ENCODE data around the gene SERPINC1.
"Not testable (repeated sequence)": the region's sequence is repeated elsewhere in the genome, so short reads cannot be mapped to it uniquely, and the experiment has no call there.

SERPINC1 gene

GRCh38 chr1:173864179-173864867, 52.8 kb downstream of the SERPINC1 start:
- DNase-seq (ENCODE audit: extremely low read depth in 1 of 2, low read depth in 1 of 2) = no peak

DNA sequence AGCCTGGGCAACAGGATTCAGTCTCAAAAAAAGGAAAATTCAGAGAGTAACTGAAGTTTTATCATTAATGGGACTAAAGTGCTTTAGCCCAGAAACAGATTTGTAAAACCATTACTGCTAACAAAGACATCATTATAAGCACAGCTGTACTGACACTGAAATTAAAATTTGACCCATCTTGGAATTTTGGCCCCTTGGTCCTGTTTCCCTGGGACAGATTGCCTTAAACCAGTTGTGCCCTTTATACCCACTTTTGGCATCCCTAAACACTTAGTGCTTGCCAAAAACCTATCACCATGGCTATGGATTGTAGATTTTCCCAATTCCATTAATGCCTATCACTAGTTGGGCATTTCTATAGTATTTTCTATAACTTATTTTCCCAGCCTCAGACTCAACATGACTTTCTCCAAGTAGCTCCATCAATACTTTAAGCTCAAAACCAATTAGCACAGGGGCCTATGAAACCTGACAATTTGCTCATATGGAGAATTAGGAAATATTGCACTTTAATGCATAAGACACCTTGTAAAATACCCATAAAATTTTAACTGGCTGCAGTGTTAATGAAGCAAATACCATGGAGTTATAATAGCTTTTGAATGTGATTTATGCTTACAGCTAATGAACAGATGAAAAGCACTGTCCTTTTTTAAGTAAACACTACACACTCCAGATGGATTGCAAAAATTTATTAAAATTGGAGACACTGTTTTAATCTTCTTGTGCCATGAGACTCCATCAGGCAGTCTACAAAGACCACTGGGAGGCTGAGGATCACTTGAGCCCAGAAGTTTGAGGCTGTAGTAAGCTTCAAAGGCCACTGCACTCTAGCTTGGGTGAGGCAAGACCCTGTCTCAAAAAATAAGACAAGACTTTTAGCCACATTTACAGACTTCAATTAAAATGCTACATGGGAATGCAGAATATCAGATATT, 53.6 kb downstream of the SERPINC1 start:
- DNase-seq (ENCODE audit: extremely low read depth in 1 of 2, low read depth in 1 of 2) = no peak

DNA sequence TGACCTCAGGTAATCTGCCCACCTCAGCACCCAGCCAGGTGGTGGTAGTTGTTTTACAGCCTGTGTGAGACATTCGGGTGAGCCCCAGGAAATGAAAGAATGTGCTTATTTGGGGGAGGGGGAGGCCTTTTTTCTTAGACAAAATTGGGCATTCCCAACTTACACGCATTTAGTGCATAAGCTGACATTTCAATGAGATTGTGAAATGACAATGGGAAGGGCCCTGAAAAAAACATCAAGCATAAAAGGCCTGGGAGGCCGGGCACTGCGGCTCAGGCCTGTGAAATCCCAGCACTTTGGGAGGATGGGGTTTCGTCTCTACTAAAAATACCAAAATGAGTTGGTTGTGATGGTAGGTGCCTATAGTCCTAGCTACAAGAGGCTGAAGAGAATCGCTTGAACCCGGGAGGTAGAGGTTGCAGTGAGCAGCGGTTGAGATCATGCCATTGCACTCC, 54.3 kb downstream of the SERPINC1 start:
- no peak for DNase-seq (ENCODE audit: extremely low read depth in 1 of 2, low read depth in 1 of 2)

- DNase-seq (ENCODE audit: extremely low read depth in 1 of 2, low read depth in 1 of 2) = not testable (repeated sequence)
Observed at GRCh38 chr1:173862146-173862768, 54.9 kb downstream of the SERPINC1 start.

DNA sequence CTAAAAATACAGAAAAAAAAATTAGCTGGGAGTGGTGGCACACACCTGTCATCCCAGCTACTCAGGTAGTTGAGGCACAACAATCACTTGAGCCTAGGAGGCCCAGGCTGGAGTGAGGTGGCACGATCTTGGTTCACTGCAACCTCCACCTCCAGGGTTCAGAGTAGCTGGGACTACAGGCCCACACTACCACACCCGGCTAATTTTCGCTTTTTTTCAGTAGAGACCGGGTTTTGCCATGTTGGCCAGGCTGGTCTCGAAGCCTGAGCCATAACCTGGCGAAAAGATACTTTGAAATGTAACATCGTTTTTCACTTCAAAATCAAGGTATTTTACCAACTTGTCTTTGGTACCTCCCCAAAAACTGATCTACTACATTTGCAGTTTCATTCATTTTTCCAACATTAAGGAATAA, 55.4 kb downstream of the SERPINC1 start:
- DNase-seq (ENCODE audit: extremely low read depth in 1 of 2, low read depth in 1 of 2) = no peak

DNA sequence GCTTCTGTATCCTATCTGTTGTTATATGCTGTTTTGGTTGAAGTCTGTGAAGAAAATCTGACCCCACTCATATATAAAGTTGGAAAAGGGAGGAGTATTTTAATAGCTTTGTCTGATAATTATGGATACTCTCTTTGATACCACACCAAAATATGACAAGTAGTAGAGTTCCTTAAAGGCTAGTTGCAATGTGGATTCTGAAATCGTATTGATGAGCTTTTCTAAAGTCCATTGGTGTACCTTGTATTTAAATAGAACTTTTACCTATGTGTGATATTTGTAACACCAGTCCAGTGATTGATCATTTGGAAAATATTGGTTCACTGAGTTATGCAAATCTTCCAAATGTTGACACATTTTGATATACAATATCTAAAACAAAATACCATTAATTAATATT, 57.1 kb downstream of the SERPINC1 start:
- DNase-seq (ENCODE audit: extremely low read depth in 1 of 2, low read depth in 1 of 2) = no peak

DNA sequence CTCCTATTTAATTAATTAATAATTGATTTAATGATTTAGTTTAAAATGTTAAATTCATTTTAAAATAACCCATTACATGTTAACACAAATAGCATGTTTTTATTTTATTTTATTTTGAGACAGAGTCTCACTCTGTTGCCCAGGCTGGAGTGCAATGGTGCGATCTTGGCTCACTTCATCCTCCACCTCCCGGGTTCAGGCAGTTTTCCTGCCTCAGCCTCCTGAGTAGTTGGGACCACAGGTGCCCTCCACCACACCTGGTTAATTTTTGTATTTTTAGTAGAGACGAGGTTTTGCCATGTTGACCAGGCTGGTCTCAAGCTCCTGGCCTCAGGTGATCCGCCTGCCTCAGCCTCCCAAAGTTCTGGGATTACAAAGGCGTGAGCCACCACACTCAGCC, 57.6 kb downstream of the SERPINC1 start:
- not testable (repeated sequence) for DNase-seq (ENCODE audit: extremely low read depth in 1 of 2, low read depth in 1 of 2)

DNA sequence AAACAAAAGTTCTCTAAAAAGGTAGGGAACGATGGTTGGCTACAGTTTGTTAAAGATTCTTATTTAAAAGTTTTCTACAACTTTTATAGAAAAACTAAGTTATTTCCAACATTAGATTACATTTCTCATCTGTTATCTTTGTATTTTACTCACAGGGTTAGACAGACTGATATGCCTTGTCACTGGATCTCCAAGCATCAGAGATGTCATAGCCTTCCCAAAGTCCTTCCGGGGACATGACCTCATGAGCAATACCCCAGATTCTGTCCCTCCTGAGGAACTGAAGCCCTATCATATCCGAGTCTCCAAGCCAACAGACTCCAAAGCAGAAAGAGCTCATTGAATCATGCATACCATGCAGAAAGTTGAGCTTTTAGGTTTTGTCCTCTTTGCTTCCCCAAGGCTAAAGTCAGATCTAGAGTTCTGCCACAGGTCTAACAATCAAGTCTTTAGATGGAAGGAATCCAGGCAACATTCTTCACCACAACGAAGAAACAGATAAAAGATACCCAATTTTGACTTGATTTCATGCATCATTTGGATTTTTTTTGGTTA, 59.7 kb downstream of the SERPINC1 start:
- DNase-seq (ENCODE audit: extremely low read depth in 1 of 2, low read depth in 1 of 2) = no peak

GRCh38 chr1:173856903-173857302, 60.2 kb downstream of the SERPINC1 start:
- DNase-seq (ENCODE audit: extremely low read depth in 1 of 2, low read depth in 1 of 2) = no peak

DNA sequence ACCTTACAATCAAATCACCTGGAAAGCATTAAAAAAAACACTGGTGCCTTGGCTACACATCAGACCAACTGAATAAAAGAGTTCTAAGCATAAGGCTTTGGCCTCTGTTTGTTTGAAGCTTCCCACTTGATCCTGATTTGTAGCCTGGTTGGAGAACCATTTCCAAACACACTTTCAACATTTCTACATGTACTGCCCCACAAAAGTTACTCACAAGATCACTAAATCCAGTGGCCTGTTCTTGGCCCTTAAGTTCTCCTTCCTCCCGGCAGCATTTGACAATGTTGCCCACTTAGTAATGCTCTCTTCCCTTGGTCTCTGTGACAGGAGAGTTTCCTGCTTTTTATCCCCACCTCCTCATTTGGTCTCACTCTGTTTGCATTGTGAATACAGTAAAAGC, 61.1 kb downstream of the SERPINC1 start:
- DNase-seq (ENCODE audit: extremely low read depth in 1 of 2, low read depth in 1 of 2) = no peak

Data from activated CD8-positive, alpha-beta memory T cell treated with anti-CD3 and anti-CD28 coated beads for 1 hour (primary cell).